BLaER1 (cell line): ENCODE data around the gene ANXA2.

Experiments
- H3K27ac ChIP-seq: shearing (Covaris generic); formaldehyde crosslinking; 2 replicates; pipeline ENCODE4 v1.8.1; 2022
- H3K27me3 ChIP-seq: shearing (Covaris generic); formaldehyde crosslinking; 2 replicates; pipeline ENCODE4 v1.8.1; 2022
- H3K36me3 ChIP-seq: shearing (Covaris generic); formaldehyde crosslinking; 2 replicates; pipeline ENCODE4 v1.8.1; 2022
- H3K4me1 ChIP-seq: shearing (Covaris generic); formaldehyde crosslinking; 2 replicates; pipeline ENCODE4 v1.8.1; 2022
- H3K4me2 ChIP-seq: shearing (Covaris generic); formaldehyde crosslinking; 2 replicates; pipeline ENCODE4 v1.8.1; 2022
- H3K4me3 ChIP-seq: shearing (Covaris generic); formaldehyde crosslinking; 2 replicates; pipeline ENCODE4 v1.8.1; 2022
- H3K9ac ChIP-seq: shearing (Covaris generic); formaldehyde crosslinking; 2 replicates; pipeline ENCODE4 v1.8.1; 2022
- H3K9me3 ChIP-seq: shearing (Covaris generic); formaldehyde crosslinking; 2 replicates; pipeline ENCODE4 v1.8.1; 2022
- H4K20me1 ChIP-seq: shearing (Covaris generic); formaldehyde crosslinking; 2 replicates; pipeline ENCODE4 v1.8.1; 2022
- Cebpa-rat ChIP-seq: shearing (Covaris generic); IDR thresholded peaks from 2 replicates; pipeline ENCODE4 v1.8.1; 2022

The ANXA2 gene

GRCh38 chr15:60315878-60316277, 81.9 kb downstream of the ANXA2 start:
- H3K36me3 ChIP-seq: no peaks in the 10 kb centered on the region
- H3K27me3 ChIP-seq: no peaks in the 10 kb centered on the region
- no peaks in the 10 kb centered on the region for H4K20me1 ChIP-seq
- H3K9ac ChIP-seq: no peak overlapping the region
- H3K4me3 ChIP-seq: no peak overlapping the region
- peaks cover 18% of the 10 kb centered on the region for H3K9me3 ChIP-seq
- TF ChIP-seq Cebpa-rat: no peak
- no peak overlapping the region for H3K4me2 ChIP-seq
- no peak overlapping the region for H3K27ac ChIP-seq
- no peaks in the 10 kb centered on the region; the same call in 1 of the 2 replicates for H3K4me1 ChIP-seq

DNA sequence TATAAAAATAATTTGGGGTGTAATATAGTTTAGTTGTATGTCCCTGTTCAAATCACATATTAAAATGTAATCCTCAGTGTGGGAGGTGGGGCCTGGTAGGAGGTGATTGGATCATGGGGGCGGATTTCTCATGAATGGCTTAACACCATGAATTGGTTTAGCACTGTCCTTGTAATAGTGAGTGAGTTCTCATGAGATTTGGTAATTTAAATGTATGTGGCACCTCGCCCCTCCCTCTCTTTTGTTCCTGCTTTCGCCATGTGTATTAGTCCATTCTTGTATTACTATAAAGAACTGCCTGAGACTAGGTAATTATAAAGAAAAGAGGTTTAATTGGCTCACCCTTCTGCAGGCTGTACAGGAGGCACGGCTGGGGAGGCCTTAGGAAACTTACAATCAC, 83.9 kb downstream of the ANXA2 start:
- Histone ChIP-seq H3K9ac (no peak overlapping the region), H3K27me3 (no peaks in the 10 kb centered on the region), H3K36me3 (no peaks in the 10 kb centered on the region), H3K9me3 (peaks cover 18% of the 10 kb centered on the region), H3K4me2 (no peak overlapping the region), H4K20me1 (no peaks in the 10 kb centered on the region), H3K4me3 (no peak overlapping the region), H3K27ac (no peak overlapping the region), H3K4me1 (no peaks in the 10 kb centered on the region; the same call in 1 of the 2 replicates)
- no peak for TF ChIP-seq Cebpa-rat

GRCh38 chr15:60307034-60307433, 90.8 kb downstream of the ANXA2 start:
- Histone ChIP-seq H3K9ac (no peak overlapping the region), H3K4me3 (no peak overlapping the region), H3K27me3 (no peaks in the 10 kb centered on the region), H4K20me1 (no peaks in the 10 kb centered on the region), H3K36me3 (no peaks in the 10 kb centered on the region), H3K9me3 (peaks cover 28% of the 10 kb centered on the region), H3K4me1 (no peaks in the 10 kb centered on the region), H3K4me2 (no peak overlapping the region), H3K27ac (no peak overlapping the region)
- no peak for TF ChIP-seq Cebpa-rat

- Histone ChIP-seq H3K4me2 (no peak overlapping the region), H3K9me3 (peaks cover 33% of the 10 kb centered on the region), H3K4me3 (no peak overlapping the region), H3K9ac (no peak overlapping the region), H3K27me3 (no peaks in the 10 kb centered on the region), H4K20me1 (no peaks in the 10 kb centered on the region), H3K27ac (no peak overlapping the region), H3K4me1 (no peaks in the 10 kb centered on the region), H3K36me3 (no peaks in the 10 kb centered on the region)
- no peak for TF ChIP-seq Cebpa-rat
Observed at GRCh38 chr15:60301024-60301423, 96.8 kb downstream of the ANXA2 start.

GRCh38 chr15:60299452-60300047, 98.2 kb downstream of the ANXA2 start:
- H3K36me3 ChIP-seq: no peaks in the 10 kb centered on the region
- H3K27ac ChIP-seq: no peak overlapping the region
- no peaks in the 10 kb centered on the region for H4K20me1 ChIP-seq
- no peaks in the 10 kb centered on the region for H3K27me3 ChIP-seq
- no peak overlapping the region for H3K4me2 ChIP-seq
- no peak overlapping the region for H3K9ac ChIP-seq
- no peaks in the 10 kb centered on the region for H3K4me1 ChIP-seq
- H3K9me3 ChIP-seq: peaks cover 39% of the 10 kb centered on the region
- TF ChIP-seq Cebpa-rat: no peak
- no peak overlapping the region for H3K4me3 ChIP-seq
